Measurements from ENCODE around the gene MAGI2.

The MAGI2 gene

GRCh38 chr7:78770422-78771410 lies 682.8 kb downstream of the MAGI2 start:
- DNase-seq = no peak

DNA sequence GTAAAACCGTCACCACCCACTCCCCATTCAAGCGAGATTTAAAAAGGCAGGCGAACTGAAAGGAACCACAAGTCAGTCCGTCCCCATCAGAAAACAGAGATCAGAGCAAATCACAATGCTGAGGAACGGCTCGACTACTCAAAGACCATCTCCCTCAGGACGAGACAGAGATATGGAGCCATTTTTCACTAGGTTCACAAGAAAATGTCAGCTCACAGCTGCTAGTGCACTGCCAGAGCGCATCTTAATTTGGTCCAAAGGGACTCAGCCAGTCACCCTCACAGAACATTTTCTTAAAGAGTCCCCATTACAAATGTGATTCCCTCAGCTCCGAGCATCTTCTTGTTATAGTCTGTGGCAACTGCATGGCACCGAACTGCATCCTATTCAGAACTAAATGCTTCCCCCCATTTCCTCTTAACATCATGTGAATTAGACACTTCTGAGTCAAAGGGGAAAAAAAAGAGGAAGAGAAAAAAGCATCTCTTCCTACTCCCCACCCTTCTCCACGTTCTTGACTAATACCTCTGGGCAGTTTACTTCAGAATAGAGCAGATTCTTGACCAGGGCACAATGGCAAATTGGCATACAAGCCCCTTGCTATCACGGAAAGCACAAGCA lies 683.9 kb downstream of the MAGI2 start:
- no peak for DNase-seq

GRCh38 chr7:78768859-78769258 lies 684.6 kb downstream of the MAGI2 start:
- no peak for DNase-seq

GRCh38 chr7:78765943-78766729 lies 687.3 kb downstream of the MAGI2 start:
- no peak for DNase-seq

- DNase-seq = no peak
Observed at GRCh38 chr7:78764571-78764970, 688.9 kb downstream of the MAGI2 start.

GRCh38 chr7:78762625-78763024 lies 690.8 kb downstream of the MAGI2 start:
- no peak for DNase-seq

GRCh38 chr7:78760620-78761355 lies 692.7 kb downstream of the MAGI2 start:
- no peak for DNase-seq

- no peak for DNase-seq
Observed at GRCh38 chr7:78752554-78752953, 700.9 kb downstream of the MAGI2 start.

GRCh38 chr7:78751253-78751652 lies 702.2 kb downstream of the MAGI2 start:
- DNase-seq = no peak

GRCh38 chr7:78749052-78749746 lies 704.3 kb downstream of the MAGI2 start:
- DNase-seq = no peak

DNA sequence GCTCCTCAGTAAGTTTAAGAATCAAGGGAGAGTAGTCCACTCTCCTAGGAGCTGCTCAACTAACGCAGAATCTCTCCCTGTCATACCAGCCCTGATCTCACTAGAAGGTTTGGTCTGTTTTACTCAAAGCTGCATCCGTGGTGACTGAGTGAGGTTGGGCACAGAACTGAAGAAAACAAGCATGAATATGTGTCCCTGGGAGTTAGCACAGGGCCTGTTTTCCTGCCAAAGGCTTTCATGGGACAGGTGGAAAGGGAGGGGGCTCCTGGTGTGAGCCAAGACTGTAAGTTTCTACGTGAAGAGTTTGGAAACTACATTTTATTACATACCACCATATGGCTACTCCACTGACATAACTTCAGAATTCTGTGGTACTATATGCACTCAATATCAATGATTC lies 705.9 kb downstream of the MAGI2 start:
- no peak for DNase-seq

DNA sequence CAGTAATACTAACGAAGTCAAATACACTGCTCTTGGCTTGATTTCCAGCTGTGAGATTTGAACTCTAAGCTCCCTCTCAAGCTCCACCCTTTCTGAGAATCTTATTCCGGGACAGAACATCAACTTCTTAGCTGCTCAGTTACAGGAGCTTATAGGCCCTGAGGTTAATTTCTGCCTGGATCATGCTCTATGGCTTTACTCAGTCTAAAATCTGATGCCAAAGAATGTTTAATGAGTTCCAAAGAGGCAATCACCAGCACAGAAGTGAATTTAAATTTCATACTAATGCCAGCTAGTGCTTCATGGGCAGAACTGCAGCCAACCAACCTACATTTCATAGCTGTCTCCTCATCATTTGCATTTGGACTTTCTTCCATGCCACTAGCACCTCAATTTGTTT lies 707.2 kb downstream of the MAGI2 start:
- no peak for DNase-seq

DNA sequence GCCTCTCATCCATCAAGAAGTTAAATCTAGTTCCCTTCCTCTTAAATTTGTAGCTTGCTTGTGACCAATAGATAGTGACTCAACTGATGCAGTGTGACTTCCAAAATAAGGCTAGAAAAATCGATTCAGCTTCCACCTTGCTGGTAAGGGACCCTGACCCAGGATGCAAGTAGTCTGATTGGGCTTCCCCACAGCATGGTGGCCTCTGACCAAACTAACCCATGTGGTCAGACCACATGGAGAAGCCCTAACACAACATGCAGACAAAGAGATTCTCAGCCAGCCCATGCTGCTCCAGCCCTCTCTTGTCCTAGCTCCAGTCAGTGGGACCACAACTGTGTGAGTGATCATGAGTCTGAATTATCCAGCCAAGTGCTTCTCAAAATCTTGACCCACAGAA lies 710.8 kb downstream of the MAGI2 start:
- DNase-seq = no peak

DNA sequence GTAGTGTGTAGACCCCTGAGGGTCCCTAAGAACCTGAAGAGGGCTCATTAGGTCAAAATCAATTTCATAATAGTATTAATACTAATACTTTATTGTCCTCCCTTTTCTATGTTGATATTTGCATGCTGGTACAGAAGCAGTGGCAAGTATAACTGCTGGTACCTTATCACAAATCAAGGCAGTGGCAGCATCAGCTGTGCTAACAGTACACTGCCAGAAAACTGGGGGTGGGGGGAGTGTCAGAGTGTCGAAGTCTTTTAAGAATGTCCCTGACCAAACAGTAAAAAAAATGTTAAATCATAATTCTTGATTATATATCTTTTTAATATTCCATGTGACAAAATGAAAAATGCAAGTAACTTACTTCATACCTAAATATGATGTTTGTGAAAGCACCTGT lies 716.9 kb downstream of the MAGI2 start:
- no peak for DNase-seq

GRCh38 chr7:78734626-78735025 lies 718.8 kb downstream of the MAGI2 start:
- DNase-seq = no peak

DNA sequence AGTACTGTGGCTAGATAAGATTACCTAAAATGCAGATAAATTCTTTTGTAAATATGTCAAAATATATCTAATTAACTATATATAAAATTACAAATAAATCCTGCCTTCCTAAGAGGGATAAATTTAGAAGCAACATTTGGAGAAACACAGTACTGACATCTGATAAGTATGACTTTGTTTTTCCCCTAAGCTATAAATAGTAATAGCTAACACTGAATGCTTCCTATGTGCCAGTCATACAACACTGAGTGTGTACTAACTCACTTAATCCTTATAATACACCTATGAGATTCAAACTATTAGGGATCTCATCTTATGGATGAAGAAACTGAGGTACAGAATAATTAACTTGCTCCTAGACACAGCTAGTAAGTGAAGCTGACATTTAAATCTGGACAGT lies 733.4 kb downstream of the MAGI2 start:
- no peak for DNase-seq

DNA sequence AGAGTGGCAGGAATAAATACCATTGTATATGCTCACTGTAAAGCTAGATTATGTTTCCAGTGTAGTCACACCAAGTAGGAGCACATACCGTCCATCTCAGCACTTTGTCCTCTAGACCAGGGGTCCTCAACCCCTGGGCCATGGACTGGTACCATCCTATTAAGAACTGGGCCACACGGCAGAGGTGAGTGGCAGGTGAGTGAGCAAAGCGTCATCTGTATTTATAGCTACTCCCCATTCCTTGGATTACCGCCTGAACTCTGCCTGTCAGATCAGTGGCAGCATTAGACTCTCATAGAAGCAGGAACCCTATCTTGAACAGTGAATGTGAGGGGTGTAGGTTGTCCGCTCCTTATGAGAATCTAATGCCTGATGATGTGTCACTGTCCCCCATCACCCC lies 735.3 kb downstream of the MAGI2 start:
- no peak for DNase-seq

- no peak for DNase-seq
Observed at GRCh38 chr7:78716876-78717275, 736.6 kb downstream of the MAGI2 start.

DNA sequence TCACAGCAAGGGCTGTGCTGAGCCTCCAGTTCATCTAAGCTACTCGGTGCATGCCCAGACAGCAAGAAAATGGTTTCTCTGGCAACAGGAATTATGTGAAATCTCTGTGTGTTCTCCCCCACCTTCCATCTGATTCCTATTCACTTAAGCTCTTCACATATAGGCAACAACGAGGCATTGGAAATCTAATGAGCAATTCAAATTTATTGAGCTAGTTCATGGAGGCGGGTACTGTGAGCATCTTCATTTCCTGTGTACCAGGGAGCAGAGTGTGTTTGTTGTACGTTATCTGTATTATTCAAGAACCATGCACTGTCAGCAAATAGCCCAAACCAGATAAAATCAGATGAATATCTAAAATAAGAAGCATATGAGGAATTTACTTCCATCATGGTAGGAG lies 739.1 kb downstream of the MAGI2 start:
- no peak for DNase-seq

- DNase-seq = no peak
Observed at GRCh38 chr7:78712111-78712510, 741.4 kb downstream of the MAGI2 start.

DNA sequence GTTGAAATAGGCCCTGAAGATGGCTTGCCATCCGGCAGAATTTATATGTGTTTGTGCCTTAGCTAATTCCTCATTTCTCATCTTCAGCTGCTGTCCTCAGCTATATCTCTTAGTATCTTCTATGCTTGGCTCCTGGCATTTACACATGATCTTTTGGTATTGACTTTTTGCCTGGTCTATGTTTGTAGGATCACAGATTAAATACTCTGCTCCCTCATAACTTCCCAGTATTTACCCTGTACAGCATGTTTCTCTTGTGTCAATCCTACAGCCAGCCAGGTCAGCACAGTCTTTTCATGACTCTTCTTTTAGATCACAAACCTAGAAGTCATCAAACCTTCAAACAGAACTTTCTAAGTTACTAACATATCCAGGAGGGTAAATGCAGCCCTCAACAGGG lies 743.8 kb downstream of the MAGI2 start:
- no peak for DNase-seq

DNA sequence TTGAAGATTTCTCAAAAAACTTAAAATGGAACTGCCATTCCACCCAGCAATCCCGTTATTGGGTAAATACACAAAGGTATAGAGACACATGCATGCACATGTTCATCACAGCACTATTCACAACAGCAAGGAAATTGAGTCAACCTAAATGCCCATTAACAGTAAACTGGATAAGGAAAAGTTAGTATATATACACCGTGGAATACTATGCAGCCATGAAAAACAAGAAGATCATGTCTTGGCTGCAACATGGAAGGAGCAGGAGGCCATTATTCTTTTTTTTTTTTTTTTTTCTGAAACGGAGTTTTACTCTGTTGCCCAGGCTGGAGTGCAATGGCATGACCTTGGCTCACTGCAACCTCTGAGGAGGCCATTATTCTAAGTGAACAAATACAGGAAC lies 749.0 kb downstream of the MAGI2 start:
- no peak for DNase-seq

All from activated naive CD4-positive, alpha-beta T cell (primary cell).